ENCODE measurements around the gene WNT2B.

DNA sequence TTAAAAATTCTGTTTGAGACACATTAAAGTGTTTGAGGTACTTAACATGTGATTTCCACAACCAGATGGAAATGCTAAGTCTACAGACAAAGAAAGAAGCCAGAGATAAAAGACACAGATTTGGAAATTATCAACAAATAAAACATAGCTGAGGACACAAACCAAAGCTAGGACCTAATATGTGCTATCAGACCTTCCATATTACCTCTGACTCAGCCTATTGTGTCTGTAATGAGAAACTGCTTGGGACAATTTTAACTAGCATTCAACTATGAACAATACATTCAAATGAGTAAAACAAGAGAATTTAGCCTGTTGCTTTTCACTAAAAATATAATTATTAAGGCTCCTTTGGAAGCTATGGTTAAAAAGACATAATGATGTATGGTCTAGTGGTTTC lies 54.6 kb downstream of the WNT2B start:
- TF ChIP-seq ESRRG (CRISPR knock-in tag; IDR thresholded peaks at IDR 0.05) (no peak), ZFP30 (CRISPR knock-in tag; IDR thresholded peaks at IDR 0.05) (no peak), ZFP3 (CRISPR knock-in tag; IDR thresholded peaks at IDR 0.05) (no peak), GLIS3 (CRISPR knock-in tag; IDR thresholded peaks at IDR 0.05) (no peak), PPARA (CRISPR knock-in tag; IDR thresholded peaks at IDR 0.05; ENCODE audit: borderline replicate concordance) (no peak), ZC3H10 (CRISPR knock-in tag; IDR thresholded peaks at IDR 0.05) (no peak), TCF4 (CRISPR knock-in tag; IDR thresholded peaks at IDR 0.05; ENCODE audit: borderline replicate concordance) (no peak), OSR1 (CRISPR knock-in tag; IDR thresholded peaks at IDR 0.05) (no peak), SNAI2 (CRISPR knock-in tag; IDR thresholded peaks at IDR 0.05) (no peak)
- TF ChIP-seq, protein P1, sequence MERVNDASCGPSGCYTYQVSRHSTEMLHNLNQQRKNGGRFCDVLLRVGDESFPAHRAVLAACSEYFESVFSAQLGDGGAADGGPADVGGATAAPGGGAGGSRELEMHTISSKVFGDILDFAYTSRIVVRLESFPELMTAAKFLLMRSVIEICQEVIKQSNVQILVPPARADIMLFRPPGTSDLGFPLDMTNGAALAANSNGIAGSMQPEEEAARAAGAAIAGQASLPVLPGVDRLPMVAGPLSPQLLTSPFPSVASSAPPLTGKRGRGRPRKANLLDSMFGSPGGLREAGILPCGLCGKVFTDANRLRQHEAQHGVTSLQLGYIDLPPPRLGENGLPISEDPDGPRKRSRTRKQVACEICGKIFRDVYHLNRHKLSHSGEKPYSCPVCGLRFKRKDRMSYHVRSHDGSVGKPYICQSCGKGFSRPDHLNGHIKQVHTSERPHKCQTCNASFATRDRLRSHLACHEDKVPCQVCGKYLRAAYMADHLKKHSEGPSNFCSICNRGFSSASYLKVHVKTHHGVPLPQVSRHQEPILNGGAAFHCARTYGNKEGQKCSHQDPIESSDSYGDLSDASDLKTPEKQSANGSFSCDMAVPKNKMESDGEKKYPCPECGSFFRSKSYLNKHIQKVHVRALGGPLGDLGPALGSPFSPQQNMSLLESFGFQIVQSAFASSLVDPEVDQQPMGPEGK (CRISPR knock-in tag; IDR thresholded peaks at IDR 0.05; ENCODE audit: borderline replicate concordance), result no peak
- TF ChIP-seq, protein P2, sequence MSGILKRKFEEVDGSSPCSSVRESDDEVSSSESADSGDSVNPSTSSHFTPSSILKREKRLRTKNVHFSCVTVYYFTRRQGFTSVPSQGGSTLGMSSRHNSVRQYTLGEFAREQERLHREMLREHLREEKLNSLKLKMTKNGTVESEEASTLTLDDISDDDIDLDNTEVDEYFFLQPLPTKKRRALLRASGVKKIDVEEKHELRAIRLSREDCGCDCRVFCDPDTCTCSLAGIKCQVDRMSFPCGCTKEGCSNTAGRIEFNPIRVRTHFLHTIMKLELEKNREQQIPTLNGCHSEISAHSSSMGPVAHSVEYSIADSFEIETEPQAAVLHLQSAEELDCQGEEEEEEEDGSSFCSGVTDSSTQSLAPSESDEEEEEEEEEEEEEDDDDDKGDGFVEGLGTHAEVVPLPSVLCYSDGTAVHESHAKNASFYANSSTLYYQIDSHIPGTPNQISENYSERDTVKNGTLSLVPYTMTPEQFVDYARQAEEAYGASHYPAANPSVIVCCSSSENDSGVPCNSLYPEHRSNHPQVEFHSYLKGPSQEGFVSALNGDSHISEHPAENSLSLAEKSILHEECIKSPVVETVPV (CRISPR knock-in tag; IDR thresholded peaks at IDR 0.05), result no peak
- TF ChIP-seq, protein P3, sequence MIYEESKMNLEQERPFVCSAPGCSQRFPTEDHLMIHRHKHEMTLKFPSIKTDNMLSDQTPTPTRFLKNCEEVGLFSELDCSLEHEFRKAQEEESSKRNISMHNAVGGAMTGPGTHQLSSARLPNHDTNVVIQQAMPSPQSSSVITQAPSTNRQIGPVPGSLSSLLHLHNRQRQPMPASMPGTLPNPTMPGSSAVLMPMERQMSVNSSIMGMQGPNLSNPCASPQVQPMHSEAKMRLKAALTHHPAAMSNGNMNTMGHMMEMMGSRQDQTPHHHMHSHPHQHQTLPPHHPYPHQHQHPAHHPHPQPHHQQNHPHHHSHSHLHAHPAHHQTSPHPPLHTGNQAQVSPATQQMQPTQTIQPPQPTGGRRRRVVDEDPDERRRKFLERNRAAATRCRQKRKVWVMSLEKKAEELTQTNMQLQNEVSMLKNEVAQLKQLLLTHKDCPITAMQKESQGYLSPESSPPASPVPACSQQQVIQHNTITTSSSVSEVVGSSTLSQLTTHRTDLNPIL (CRISPR knock-in tag; IDR thresholded peaks at IDR 0.05; ENCODE audit: low read depth), result no peak

All from SK-N-SH treated with all-trans-retinoic acid at 6 μM for 48 hours (cell line).